Stimulated activated CD8-positive, alpha-beta memory T cell treated with anti-CD3 and anti-CD28 coated beads, Interleukin-12 subunit alpha, Interleukin-12 subunit beta, amount 100 ng/mL, for 24 hours (primary cell): ENCODE results near the gene NTN1.

Source experiments
- DNase-seq: peaks from one replicate; pipeline ENCODE4 v3.0.0-alpha.2; 2020; ENCODE audit errors: extremely low read depth

The NTN1 gene

GRCh38 chr17:9037736-9038135 lies 16.4 kb downstream of the NTN1 start:
- no peak for DNase-seq

GRCh38 chr17:9038380-9038779 lies 17.1 kb downstream of the NTN1 start:
- no peak for DNase-seq

GRCh38 chr17:9044772-9045463 lies 23.6 kb downstream of the NTN1 start:
- DNase-seq = no peak

- no peak for DNase-seq
Observed at GRCh38 chr17:9050801-9051401, 29.6 kb downstream of the NTN1 start.

GRCh38 chr17:9051561-9051960 lies 30.3 kb downstream of the NTN1 start:
- no peak for DNase-seq

- no peak for DNase-seq
Observed at GRCh38 chr17:9052921-9053320, 31.6 kb downstream of the NTN1 start.

GRCh38 chr17:9053406-9053805 lies 32.1 kb downstream of the NTN1 start:
- no peak for DNase-seq

GRCh38 chr17:9054126-9054975 lies 33.0 kb downstream of the NTN1 start:
- DNase-seq = no peak

- no peak for DNase-seq
Observed at GRCh38 chr17:9055281-9055680, 34.0 kb downstream of the NTN1 start.

- no peak for DNase-seq
Observed at GRCh38 chr17:9056566-9056965, 35.3 kb downstream of the NTN1 start.

- DNase-seq = no peak
Observed at GRCh38 chr17:9057310-9057709, 36.0 kb downstream of the NTN1 start.

GRCh38 chr17:9062399-9062902 lies 41.1 kb downstream of the NTN1 start:
- no peak for DNase-seq

- no peak for DNase-seq
Observed at GRCh38 chr17:9064311-9064834, 43.1 kb downstream of the NTN1 start.

- no peak for DNase-seq
Observed at GRCh38 chr17:9071016-9071415, 49.7 kb downstream of the NTN1 start.

GRCh38 chr17:9071811-9072498 lies 50.6 kb downstream of the NTN1 start:
- DNase-seq = no peak

GRCh38 chr17:9072696-9073339 lies 51.5 kb downstream of the NTN1 start:
- DNase-seq = no peak

GRCh38 chr17:9074131-9074530 lies 52.8 kb downstream of the NTN1 start:
- no peak for DNase-seq

GRCh38 chr17:9079461-9080103 lies 58.3 kb downstream of the NTN1 start:
- no peak for DNase-seq

GRCh38 chr17:9080296-9080914 lies 59.1 kb downstream of the NTN1 start:
- DNase-seq = no peak

GRCh38 chr17:9080983-9081382 lies 59.7 kb downstream of the NTN1 start:
- DNase-seq = no peak
